Breast epithelium (tissue), 4 donors: Measurements from ENCODE around the gene IRGQ. TPM values are rescaled to one million over a fixed set of nuclear protein-coding genes. Genes with fewer than 3 reads are reported as not detected.

Experiments
- DNase-seq, 2 donors: peaks; one replicate each; pipeline ENCODE4 v3.0.0-alpha.2; 2019; ENCODE audit warnings: low spot score in 2 of 2
- H3K27ac ChIP-seq, 2 donors: fragments of 200-600 bp; sonication (generic) in 1 of 2; one replicate each; pipeline ENCODE4 v1.5.1; 2016 to 2019; ENCODE audit warnings: mild to moderate bottlenecking in 1 of 2
- H3K27me3 ChIP-seq, 2 donors: fragments of 200-600 bp; sonication (generic) in 1 of 2; one replicate each; pipeline versions ENCODE4 v1.5.1 to v1.6.0; 2017 to 2019; ENCODE audit warnings: control low read depth in 1 of 2, mild to moderate bottlenecking in 1 of 2
- H3K36me3 ChIP-seq: fragments of 200-600 bp; one replicate; pipeline ENCODE4 v1.5.1; 2019
- H3K4me1 ChIP-seq, 2 donors: fragments of 200-600 bp; sonication (generic); one replicate each; pipeline ENCODE4 v1.5.1; 2016 to 2019; ENCODE audit warnings: control low read depth in 1 of 2
- H3K4me3 ChIP-seq, 3 donors: fragments of 200-600 bp; sonication (generic); 1 replicate in 2 of 3; 2 replicates in 1 of 3; pipeline ENCODE4 v1.5.1; 2016 to 2019; ENCODE audit warnings: mild to moderate bottlenecking in 3 of 3, moderate library complexity in 2 of 3
- H3K9me3 ChIP-seq, 2 donors: fragments of 200-600 bp; sonication (generic) in 1 of 2; one replicate each; pipeline ENCODE4 v1.5.1; 2016 to 2019; ENCODE audit warnings: control low read depth in 1 of 2
- POLR2AphosphoS5 ChIP-seq, 3 donors: sonication (generic); formaldehyde crosslinking; IDR thresholded peaks; one replicate each; pipeline ENCODE4 v1.6.1; 2017; ENCODE audit warnings: antibody characterized with exemption in 3 of 3
- intact Hi-C: fragments of 100-400 bp; cut with DNase I; formaldehyde crosslinking; loops from one replicate; pipeline ENCODE4 v1.15.1; 2023; ENCODE audit warnings: low total_unique reads
- total RNA-seq, 3 donors: library from RNA; depleted of rRNA; stranded (reverse); fragments of >200 nt; gene quantifications; one replicate each; pipeline ENCODE4 v1.1.0, GENCODE V29; 2016
- TF ChIP-seq, protein P1 (sequence below), 3 donors: fragments of 450-650 bp; IDR thresholded peaks; one replicate each; pipeline ENCODE4 v1.5.1; 2016 to 2017; ENCODE audit warnings: antibody characterized with exemption in 3 of 3, mild to moderate bottlenecking in 3 of 3, moderate library complexity in 3 of 3

The IRGQ gene
- total RNA-seq, 3 donors from 2014 or later = 14.9 to 17.4 (median 16.1) TPM

DNA sequence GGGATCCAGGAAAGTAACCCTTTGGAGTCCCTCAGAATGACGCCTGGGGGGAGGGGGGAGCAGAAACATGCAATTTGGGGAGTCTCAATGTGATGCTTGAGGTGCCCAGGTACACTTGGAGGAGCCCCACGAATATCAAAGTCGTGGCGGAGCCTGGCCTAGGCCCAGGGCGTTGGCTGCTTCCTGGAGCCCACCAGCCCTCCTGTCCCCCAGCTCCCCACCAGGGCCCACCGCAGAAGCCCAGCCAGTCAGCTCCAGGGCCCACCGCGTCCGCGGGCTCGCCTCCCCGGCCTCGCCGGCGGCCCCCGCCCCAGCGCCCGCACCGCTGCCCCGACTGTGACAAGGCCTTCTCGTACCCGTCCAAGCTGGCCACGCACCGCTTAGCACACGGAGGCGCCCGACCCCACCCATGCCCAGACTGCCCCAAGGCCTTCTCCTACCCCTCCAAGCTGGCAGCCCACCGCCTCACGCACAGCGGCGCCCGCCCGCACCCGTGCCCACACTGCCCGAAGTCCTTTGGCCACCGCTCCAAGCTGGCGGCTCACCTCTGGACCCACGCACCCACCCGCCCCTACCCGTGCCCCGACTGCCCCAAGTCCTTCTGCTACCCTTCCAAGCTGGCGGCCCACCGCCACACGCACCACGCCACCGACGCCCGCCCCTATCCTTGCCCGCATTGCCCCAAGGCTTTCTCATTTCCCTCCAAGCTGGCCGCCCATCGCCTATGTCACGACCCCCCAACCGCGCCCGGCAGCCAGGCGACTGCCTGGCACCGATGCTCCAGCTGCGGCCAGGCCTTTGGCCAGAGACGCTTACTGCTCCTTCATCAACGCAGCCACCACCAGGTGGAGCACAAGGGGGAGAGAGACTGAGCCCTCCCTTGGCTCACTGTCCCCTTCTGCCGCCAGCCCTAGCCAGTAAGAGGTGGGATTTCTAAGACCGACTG is 60.8 kb downstream of the IRGQ start:
- intact Hi-C loops = loop anchor here (10.0 kb wide), 1 partner anchor 60 kb away; the partner anchor contains the start of genes IRGQ and ZNF576
- TF ChIP-seq, protein P1, sequence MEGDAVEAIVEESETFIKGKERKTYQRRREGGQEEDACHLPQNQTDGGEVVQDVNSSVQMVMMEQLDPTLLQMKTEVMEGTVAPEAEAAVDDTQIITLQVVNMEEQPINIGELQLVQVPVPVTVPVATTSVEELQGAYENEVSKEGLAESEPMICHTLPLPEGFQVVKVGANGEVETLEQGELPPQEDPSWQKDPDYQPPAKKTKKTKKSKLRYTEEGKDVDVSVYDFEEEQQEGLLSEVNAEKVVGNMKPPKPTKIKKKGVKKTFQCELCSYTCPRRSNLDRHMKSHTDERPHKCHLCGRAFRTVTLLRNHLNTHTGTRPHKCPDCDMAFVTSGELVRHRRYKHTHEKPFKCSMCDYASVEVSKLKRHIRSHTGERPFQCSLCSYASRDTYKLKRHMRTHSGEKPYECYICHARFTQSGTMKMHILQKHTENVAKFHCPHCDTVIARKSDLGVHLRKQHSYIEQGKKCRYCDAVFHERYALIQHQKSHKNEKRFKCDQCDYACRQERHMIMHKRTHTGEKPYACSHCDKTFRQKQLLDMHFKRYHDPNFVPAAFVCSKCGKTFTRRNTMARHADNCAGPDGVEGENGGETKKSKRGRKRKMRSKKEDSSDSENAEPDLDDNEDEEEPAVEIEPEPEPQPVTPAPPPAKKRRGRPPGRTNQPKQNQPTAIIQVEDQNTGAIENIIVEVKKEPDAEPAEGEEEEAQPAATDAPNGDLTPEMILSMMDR (IDR thresholded peaks at IDR 0.05) = peak; percentile 57 to 64 (median 58)
- TF ChIP-seq POLR2AphosphoS5 (IDR thresholded peaks at IDR 0.05) = no peak
- H3K27ac ChIP-seq = peak overlapping the region; percentile 82 to 87
- no peaks in the 10 kb centered on the region for H3K4me1 ChIP-seq
- H3K36me3 ChIP-seq = no peaks in the 10 kb centered on the region
- H3K27me3 ChIP-seq = no peaks in the 10 kb centered on the region
- H3K9me3 ChIP-seq = no peaks in the 10 kb centered on the region
- DNase-seq = peak; percentile 60 to 64
- H3K4me3 ChIP-seq = peak overlapping the region in 1 of 3 donors; percentile 71

Other genes starting within 250 kb of the IRGQ start
- gene CD177, start 242.4 kb downstream of the IRGQ start, total RNA-seq = under 1 TPM; 0.29 to 0.33 (median 0.32) TPM
- gene TEX101, start 181.2 kb downstream of the IRGQ start, total RNA-seq = not detected
- gene LYPD3, start 130.5 kb downstream of the IRGQ start, total RNA-seq = 10 to 100 TPM in 1 of 3 donors, 1 to 10 TPM in 1, not detected in 1; 5.2 to 17.6 TPM
- gene PHLDB3, start 91.4 kb downstream of the IRGQ start, total RNA-seq = 10 to 100 TPM in 2 of 3 donors, 1 to 10 TPM in 1; 7.5 to 19.5 (median 15.1) TPM
- 10 to 100 TPM; 41.6 to 70.1 (median 59.4) TPM for gene ETHE1, start 68.9 kb downstream of the IRGQ start, total RNA-seq
- under 1 TPM; 0.59 to 0.98 (median 0.64) TPM for gene ZNF575, start 62.9 kb downstream of the IRGQ start, total RNA-seq
- gene XRCC1, start 20.6 kb downstream of the IRGQ start, total RNA-seq = 10 to 100 TPM; 21.0 to 30.6 (median 29.0) TPM
- 10 to 100 TPM in 1 of 3 donors, 1 to 10 TPM in 2; 4.5 to 12.5 (median 6.9) TPM for gene PINLYP, start 20.3 kb downstream of the IRGQ start, total RNA-seq
- 10 to 100 TPM; 14.2 to 18.0 (median 14.8) TPM for gene ZNF576, start 461 bp upstream of the IRGQ start, total RNA-seq
- 1 to 10 TPM in 1 of 3 donors, under 1 TPM in 2; 0.32 to 1.6 (median 0.33) TPM for gene SRRM5, start 16.0 kb upstream of the IRGQ start, total RNA-seq
- 10 to 100 TPM; 24.7 to 31.1 (median 28.2) TPM for gene ZNF428, start 23.5 kb upstream of the IRGQ start, total RNA-seq
- gene CADM4, start 43.7 kb upstream of the IRGQ start, total RNA-seq = 10 to 100 TPM in 2 of 3 donors, 1 to 10 TPM in 1; 2.1 to 20.8 (median 18.0) TPM
- 10 to 100 TPM; 13.3 to 61.0 (median 21.3) TPM for gene PLAUR, start 74.0 kb upstream of the IRGQ start, total RNA-seq
- not detected for gene IRGC, start 119.9 kb upstream of the IRGQ start, total RNA-seq
- gene SMG9, start 158.8 kb upstream of the IRGQ start, total RNA-seq = 10 to 100 TPM; 10.6 to 29.9 (median 20.6) TPM
- 10 to 100 TPM in 2 of 3 donors, 1 to 10 TPM in 1; 1.9 to 61.9 (median 28.2) TPM for gene KCNN4, start 184.8 kb upstream of the IRGQ start, total RNA-seq
- 1 to 10 TPM in 2 of 3 donors, under 1 TPM in 1; 0.48 to 7.2 (median 6.2) TPM for gene LYPD5, start 206.3 kb upstream of the IRGQ start, total RNA-seq
- gene ZNF283, start 231.2 kb upstream of the IRGQ start, total RNA-seq = 10 to 100 TPM in 2 of 3 donors, 1 to 10 TPM in 1; 6.9 to 19.6 (median 13.8) TPM